Muscle of arm (tissue), 12 donors: Measurements from ENCODE around the gene UCHL5. TPM values are rescaled to one million over a fixed set of nuclear protein-coding genes. Genes with fewer than 3 reads are reported as not detected.
"Not testable (repeated sequence)": the region's sequence is repeated elsewhere in the genome, so short reads cannot be mapped to it uniquely, and the experiment has no call there.

ENCODE experiments used
- DNase-seq: peaks from one replicate; pipeline ENCODE4 v3.0.0-alpha.2; 2013
- polyA plus RNA-seq, 12 donors: library from polyadenylated mRNA; unstranded; fragments of 120-200 nt; gene quantifications; one replicate each; pipeline ENCODE4 v1.2.1, GENCODE V29; 2013; ENCODE audit not compliant: insufficient read length in 12 of 12

Gene UCHL5
- polyA plus RNA-seq, 12 donors = 31.9 to 52.0 (median 44.0) TPM; not detected in 1

DNA sequence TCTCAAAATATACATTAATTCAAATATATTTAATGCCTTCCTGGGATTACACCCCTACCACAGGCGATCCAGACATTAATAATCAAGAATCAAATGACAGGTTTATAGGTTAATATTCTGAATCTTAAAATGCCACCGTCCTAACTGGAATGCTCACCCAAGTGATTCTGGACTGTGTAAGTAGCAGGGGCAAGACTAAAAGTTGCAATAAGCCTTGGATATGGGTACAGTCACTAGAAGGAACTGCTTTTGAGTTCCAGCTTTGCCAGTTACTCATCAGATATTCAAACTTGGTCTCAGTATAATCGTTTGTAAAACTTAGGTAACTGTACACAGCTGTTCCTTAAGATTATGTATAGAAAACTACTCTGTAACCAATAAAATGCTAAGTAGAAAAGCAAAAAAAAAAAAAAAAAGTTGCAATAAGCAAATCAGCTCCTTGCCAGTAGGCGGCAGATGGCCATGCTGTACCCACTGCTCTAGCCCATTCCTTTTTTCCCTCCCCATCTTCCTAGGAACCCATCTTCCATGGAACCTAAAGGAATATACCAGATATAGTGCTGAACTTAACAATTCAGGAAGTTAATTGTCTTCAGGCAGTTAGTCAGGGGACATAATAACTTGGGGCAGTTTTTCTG, 10.7 kb upstream of the UCHL5 start:
- DNase-seq = no peak

DNA sequence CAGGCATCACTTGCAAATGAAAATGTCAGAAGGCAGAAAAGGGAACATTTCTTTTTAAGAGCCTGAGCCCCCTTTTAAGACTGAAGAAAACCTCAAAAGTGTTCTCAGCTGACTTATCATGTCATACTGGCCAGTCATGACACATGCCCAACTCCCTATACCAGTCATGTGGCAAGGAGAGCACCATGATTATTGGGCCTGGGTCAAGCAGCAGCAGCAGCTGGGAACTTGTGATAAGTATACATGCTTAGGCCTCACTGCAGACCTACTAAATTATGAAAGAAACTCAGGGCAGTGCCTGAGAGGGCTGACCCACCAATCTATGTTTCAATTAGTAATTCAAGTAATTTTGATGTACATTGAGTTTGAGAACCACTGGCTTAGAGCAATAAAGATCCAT, 8.9 kb upstream of the UCHL5 start:
- no peak for DNase-seq

DNA sequence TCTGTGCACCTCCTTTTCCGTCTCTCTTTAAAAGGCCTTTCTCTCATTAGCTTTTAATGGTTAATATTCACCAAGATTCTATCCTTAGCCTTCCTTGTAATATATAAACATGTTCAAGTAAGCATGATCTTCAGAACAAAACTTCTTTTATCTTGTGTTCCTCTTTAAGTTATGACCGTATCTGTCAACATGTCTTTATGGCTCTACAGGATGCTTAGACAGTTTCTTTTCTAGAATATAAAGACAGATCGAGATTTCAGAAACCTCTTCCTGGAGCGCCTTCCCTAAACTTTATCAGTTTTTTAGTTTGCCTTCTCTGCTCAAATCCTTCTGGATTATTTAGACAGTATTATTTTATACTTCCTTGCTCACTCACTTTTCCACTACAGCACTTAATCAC, 7.4 kb upstream of the UCHL5 start:
- DNase-seq = no peak

DNA sequence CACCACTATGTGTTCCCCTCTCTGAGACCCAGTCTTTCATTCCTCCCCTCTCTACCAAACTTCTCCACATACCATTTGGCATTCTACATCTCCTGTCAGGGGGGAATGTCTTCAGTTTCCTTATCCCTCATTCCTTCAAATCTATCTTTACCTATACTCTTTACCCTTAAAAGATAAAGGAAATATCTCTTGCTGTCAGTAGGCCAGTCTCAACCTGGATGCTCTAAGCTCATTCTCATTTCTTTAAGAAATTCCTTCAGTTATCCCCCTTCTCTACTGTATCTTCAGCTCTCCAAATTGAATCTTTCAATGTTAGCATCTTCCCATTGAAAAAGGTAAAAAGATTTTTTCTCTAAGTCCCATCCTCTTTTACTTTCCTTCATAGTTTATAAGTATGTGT, 6.8 kb upstream of the UCHL5 start:
- no peak for DNase-seq

DNA sequence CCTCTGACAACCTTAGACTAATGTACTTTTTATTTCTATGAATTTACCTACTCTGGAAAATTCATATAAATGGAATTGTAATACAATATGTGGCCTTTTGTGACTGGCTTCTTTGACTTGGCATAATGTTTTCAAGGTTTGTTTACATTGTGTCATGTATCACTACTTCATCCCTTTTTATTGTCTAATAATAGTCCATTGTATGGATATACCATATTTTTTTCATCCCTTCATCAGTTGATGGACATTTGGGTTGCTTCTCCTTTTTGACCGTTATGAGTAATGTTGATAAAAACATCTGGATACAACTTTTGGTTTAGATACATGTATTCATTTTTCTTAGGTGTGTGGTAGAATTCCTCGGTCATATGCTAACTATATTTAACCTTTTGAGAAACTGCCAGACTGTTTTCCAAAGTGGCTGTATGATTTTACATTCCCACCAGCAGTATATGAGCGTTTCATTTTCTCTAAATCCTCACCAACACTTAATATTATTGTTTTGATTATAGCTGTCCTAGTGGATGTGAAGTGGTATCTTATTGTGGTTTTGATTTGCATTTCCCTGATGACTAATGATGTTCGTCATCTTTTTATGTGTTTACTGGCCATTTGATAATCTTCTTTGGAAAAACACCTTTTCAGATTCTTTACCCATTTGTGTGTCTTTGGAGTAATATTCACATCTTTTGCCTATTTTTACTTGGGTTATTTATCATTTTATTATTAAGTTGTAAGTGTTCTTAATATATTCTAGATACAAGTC, 3.7 kb upstream of the UCHL5 start:
- no peak for DNase-seq

DNA sequence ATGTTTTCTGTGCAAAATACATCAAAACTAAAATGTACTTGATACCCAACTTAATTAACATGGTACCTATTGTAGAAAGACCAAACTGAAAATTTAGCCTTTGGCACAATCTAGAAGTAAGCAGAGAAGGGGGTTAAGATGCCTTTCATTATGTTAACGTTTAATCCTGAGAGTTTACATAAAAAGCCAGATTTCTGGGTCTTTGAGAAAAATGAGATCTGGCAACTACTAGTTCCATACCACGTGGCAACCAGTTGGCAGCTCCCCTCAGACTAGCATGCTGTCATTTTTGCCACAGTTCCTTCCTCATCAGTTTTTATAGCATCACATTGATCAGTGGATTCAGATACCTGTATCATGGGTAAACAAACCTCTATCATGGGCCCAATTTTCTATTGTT, 1.8 kb upstream of the UCHL5 start:
- DNase-seq = no peak

DNA sequence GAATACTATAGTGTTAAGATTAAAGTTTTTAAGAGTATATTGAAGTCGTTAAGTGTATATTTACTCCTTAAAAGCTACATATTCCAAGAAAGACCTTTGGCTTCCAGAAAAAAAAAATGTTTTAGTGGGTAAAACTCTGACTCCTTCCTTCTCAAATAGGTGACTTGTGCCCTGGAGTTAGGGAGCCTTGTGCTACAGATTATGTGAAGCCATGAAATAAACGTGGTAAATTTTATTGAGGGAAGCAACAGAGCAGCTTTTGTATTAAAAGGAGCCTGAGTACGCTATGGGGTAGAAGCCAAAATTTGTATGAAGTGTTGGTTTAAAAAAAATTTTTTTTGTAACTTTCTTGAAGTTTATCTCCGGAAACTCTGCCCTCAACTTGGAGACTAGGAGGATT, 1.2 kb upstream of the UCHL5 start:
- DNase-seq = peak; percentile 9

DNA sequence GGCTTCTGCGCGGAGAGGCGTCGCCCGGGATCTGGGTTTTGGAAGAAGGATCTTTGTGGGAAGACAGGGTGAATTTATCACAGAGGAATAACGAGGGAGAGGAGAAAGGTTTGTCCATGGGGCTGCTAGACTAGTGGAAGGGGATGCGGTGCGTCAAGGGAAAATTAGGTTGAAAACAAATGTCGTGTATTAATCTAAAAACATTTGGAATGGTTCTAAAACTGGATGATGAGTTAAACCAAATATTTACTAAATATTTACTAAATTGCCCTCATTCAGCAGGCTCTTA, 899 bp upstream of the UCHL5 start:
- no peak for DNase-seq

DNA sequence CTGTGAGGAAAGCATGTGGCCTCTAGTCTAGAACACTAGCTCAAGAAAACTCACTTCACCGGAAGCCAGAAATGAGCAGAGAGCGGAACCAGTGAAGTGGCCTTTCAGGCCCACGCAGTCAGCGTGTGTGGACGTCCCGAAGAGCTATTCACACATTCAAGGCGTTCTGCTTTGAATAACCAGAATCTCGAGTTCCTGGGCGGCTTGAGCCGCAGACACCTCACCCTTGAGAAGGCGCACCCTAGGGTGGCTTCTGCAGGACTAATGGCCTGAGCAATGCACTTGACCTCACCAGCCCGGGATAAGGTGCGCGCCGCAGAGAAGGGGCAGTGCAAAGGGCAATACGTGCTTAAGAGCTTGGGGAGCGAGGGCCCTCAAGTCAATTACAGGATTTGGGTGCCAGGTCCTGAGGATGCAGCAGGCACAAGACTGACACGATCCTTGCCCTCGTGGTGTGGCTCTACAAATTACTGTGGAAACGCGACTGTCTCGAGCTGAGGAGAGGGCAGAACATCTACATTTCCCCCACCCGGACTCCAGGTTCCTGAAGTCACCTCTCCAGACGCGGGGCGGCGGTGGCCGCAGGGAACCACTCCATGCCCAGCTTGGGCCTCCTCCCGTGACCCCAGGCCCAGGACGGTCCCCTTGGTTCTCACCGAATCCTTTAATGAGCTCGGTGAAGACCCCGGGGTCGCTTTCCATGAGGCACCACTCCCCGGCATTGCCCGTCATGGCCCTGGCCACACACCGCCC, 455 bp downstream of the UCHL5 start:
- DNase-seq = peak; percentile 39

DNA sequence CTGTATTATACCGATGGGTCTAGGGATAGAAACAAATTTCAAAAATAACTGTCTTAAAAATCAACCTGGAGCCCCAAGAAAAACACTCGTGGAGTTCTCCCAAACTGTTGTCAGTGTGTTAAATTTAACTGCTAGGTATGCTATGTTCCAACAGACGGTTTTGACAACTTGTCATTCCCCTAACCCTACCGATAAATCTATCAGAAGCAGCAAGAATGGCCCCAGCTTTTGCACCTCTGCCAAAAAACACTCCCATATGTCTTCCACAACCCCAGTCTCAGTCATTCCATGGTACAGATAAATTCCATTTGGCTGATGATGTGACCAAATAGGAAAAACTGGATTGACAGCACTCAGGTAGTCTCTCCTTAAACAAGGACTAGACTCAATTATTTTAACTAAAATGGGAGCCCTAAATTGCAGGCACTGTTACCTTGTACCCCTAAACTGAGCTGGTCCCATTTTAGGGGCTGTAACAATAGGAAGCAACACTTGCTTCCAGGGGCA, 4.9 kb downstream of the UCHL5 start:
- no peak for DNase-seq

DNA sequence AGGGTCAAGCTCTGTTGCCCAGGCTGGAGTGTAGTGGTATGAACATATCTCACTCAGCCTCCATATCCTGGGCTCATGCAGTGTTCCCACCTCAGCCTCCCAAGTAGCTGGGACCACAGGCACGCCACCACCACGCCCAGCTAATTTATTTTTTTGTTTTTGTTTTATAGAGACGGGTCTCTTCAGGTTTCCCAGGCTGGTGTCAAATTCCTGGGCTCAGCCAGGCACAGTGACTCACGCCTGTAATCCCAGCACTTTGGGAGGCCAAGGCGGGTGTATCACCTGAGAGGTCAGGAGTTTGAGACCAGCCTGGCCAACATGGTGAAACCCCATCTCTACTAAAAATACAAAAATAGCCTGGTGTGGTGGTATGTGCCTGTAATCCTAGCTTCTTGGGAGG, 10.2 kb downstream of the UCHL5 start:
- not testable (repeated sequence) for DNase-seq

DNA sequence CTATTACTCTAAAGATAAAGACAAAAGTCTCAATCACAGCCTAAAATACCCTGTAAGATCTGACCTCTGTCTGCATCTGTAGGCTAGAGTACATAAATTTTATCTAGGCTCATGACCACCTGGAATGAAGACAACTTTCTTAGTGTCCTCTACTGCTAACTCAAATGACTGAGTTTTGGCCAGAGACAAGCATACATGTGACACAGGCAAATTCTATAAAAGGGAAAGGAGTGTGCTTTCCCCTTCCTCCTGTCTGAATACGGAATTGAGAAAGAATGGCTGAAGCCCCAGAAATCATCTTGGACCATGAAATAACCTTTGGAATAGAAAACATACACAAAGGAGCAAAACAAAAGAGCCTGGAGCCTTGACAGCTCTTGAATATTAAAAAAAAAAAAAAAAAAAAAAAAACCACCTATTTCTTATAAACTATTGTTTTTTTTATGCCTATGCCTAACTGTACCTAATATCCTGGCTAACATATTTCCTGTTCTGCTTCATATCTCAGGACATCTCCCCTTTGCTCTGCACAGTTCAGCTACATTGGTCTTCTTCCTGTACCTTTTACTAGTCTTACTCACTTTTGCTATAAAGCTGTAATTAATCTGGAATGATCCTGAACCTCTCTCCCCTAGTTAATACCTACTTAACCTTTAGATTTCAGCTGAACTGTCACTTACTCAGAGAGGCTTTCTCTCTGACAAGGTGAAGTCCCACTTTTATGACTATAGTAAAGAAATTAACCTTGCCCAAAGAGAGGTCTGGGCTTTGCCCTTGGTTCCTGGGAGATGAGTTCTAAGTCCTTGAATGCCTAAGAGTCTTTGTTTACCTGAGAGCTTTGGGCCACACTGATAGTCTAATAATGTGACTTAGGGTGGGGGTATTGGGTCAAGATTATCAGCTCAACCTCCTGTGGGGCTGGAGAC, 16.1 kb downstream of the UCHL5 start:
- no peak for DNase-seq

DNA sequence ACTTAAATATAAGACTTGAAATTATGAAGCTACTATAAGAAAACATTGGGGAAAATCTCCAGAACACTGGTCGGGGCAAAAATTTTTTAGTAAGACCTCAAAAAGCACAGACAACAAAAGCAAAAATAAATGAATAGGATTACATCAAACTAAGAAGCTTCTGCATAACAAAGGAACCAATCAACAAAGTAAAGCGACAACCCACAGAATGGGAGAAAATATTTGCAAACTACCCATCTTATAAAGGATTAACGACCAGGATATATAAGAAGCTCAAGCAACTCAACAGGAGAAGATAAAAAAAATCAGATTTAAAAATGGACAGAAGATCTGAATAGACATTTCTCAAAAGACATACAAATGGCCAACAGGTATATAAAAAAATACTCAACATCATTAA, 19.1 kb downstream of the UCHL5 start:
- DNase-seq = no peak

DNA sequence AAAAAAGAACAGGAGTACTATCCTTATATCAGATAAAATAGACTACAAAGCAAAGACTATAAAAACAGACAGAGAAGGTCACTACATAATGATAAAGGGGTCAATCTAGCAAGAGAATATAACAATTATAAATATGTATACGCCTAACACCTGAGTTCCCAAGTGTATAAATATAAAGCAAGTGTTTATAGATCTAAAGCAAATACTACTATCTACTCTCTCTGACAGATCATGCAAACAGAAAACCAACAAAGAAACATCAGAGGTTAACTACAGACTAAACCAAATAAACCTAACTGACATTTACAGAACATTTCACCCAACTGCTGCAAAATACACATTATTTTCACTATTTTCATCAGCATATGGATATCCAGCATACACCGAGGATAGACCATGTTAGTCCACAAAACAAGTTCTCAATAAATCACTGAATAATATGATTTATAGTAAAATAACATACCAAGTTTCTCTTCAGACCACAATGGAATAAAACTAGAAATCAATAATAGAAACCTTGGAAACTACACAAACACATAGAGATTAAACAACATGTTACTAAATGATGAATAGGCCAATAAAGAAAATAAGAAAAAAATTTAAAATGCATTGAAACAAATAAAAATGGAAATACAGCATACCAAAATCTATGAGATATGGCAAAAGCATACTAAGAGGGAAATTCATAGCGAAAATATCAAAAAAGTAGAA, 22.7 kb downstream of the UCHL5 start:
- no peak for DNase-seq

DNA sequence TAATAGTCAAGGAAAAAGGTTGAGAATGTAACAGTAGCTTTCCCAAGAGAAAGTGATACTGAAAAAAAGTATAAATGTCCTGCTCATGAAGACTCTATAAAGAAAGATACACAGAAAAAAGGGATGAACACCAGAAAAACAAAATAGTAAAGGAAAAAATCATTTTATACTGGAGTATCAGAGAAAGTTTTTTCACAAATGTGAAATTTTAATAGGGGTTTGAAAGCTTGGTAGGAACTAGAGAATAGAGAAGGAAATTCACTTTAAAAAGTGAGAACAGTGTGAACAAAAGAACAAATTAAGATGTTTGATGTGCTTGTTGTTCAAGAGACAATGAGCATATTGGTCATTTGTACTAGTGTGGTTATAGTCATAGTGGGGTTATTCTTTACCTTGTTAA, 25.6 kb downstream of the UCHL5 start:
- DNase-seq = no peak

DNA sequence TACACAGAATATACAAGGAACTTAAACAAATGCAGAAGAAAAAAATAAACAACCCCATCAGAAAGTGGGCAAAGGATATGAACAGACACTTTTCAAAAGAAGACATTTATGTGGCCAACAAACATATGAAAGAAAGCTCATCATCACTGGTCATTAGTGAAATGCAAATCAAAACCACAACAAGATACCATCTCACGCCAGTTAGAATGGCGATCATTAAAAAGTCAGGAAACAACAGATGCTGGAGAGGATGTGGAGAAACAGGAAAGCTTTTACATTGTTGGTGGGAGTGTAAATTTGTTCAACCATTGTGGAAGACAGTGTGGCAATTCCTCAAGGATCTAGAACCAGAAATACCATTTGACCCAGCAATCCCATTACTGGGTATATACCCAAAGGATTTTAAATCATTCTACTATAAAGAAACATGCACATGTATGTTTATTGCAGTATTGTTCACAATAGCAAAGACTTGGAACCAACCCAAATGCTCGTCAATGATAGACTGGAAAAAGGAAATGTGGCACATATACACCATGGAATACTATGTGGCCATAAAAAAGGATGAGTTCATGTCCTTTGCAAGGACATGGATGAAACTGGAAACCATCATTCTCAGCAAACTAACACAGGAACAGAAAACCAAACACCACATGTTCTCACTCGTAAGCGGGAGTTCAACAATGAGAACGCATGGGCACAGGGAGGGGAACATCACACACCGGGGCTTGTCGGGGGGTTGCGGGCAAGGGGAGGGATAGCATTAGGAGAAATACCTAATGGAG, 26.3 kb downstream of the UCHL5 start:
- not testable (repeated sequence) for DNase-seq

DNA sequence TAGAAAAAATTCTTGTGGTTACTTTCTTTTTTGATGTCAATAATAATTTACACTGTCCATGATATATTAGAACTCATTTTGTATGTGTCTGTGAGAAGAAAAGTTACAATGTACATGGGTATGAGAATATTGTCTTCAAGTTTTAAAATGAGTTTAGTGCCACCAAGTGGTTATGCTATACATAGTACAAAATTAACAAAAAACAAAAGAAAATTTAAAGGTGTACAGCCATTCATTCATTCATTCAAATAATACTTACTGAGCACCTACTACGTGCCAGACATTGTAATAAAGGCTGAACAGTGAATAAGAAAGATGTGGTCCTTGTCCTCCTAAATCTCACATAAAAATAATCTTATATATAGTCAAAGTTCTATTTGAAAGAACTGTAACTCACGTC, 27.7 kb downstream of the UCHL5 start:
- no peak for DNase-seq

DNA sequence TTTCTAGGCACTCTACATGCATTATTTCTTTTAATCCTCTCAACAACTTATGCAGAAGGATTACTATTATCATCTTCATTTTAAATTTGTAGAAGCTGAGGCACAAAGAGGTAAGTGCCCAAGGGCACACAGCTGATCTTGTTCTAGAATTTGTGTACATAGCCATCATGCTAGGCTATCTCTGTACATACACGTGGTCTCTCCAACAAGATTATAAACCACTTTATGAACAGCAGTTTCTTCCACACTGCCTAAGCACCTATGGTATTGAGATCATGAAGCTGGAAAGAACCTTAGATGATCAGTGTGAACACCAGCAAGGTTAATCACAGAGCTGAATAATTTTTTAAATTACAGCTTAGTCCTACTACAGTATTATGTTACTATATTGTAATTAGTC, 28.9 kb downstream of the UCHL5 start:
- DNase-seq = no peak

DNA sequence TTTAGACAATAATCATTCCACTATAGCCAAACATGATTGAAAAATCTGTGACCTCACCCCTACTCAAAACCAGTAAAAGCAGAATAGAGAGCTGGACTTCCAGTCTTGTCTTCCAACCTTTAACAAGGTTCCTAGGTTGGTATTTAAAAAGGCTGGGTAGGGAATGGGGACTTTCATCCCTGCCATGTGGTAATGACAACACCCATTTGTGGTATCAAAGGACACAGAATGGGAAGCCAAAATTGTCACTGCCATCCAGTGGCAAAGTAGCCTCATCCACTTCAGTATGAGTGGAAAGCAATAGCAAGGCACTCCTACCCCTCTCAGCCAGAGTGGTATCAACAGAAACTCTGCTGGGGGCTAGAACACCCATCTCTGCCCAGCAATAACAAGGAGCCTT, 33.9 kb downstream of the UCHL5 start:
- no peak for DNase-seq

DNA sequence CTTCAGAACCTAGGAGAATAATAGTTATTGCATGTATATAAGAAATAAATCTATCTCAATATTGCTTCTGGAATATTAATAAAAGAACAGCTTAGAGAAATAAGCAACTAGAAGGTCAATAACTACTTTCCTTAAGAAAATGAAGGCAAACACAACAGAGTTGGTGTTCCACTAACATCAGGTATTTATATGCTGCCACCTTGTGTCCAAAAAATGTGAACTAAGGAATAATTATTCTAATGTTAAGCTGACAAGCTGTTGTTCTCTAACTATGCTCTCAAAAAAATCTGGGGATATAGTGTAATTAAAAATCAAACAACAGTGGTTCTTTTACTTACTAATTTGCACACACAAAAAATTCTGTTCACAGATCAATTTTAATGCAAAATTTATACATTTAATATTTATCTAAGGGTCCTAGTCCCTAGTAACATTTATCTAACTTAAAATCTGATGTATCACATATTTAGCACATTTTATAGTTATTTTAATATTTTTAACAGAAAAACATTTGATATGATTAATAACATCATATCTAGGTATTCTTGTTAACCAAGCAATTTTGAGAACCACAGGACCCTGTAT, 39.6 kb downstream of the UCHL5 start:
- DNase-seq = peak; percentile 51
